NCI-H1105 treated with DMSO at 0.1 percent for 48 hours (cell line): ENCODE results near the gene ETFA.
A peak's percentile ranks its signal among the peaks of the same experiment; 100 is the strongest.

Experiments
- DNase-seq: peaks from one replicate; lab custom pipeline; 2025; lab: John Stamatoyannopoulos, UW

ETFA gene

DNA sequence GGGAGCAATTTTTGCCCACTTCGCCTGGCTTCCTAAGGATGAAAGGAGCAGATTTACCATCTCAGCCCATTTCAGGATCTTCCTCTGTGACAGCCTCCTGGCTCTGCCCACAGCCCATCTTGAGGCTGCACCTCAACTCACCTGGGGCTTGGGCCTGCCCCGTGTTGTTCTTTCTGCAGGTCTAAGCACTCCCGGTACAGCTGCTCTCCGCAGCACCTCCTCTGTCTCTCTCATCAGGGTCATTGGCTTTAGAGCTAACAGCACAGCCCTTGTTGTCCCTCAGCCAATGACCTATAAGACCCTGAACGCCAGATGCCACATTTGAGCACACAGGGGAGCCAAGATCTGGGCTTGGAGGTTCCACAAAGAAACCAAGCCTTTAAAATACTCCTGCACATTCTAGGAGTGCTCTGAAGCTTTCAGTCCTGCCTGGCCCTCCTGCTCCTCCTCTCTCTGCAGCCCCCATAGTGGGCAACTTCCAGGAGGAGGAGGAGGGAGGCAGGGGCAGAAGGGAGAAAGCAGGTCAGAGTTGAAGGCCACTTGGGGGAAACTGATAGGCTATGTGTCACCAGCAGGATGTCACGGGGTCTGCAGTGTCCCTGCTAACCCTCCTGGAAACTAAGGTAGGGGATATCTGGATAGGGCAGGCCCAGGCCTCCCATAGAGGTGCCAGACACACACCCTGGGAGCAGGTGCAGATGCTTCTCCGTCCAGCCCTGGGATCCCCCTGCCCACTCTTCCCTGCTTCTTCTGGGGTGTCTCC lies 115.6 kb downstream of the ETFA start:
- no peak for DNase-seq

DNA sequence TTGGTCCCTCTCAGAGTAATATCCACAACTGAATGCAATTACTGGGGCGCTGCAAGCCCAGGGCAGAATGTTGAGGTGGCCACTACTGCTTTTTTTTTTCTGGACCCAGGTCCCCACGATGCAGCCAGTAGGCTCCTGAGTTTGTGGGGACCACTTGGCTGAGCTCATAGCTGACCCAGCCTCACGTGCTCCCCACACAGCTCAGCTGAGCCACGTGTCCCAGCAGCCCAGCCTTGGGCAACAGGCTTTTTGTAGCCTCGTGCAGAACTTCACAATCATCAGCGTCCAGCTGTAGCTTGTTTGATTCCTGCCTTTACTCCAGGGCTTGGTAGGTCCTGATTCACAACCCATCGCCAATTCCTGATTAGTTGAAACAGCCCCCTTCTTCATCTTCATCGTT lies 117.3 kb downstream of the ETFA start:
- no peak for DNase-seq

DNA sequence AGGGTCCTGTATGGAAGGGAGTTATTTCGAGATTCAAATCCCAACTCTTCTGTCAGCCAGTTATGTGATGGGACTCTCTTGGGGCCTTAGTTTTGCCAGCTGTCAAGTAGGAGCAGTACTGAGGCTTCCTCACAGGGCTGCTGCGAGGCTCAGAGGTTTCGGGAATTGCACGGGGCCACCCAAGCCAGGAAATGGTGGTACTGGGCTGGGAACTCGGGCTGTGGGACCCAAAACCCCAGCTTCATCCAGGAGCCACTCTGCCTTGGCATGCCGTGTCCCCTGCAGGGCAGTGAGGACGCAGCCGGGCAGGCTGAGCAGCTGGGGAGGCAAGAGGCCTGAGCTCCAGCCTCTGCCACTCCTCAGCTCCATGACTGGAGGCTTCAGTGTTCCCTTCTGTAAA lies 118.6 kb downstream of the ETFA start:
- no peak for DNase-seq

DNA sequence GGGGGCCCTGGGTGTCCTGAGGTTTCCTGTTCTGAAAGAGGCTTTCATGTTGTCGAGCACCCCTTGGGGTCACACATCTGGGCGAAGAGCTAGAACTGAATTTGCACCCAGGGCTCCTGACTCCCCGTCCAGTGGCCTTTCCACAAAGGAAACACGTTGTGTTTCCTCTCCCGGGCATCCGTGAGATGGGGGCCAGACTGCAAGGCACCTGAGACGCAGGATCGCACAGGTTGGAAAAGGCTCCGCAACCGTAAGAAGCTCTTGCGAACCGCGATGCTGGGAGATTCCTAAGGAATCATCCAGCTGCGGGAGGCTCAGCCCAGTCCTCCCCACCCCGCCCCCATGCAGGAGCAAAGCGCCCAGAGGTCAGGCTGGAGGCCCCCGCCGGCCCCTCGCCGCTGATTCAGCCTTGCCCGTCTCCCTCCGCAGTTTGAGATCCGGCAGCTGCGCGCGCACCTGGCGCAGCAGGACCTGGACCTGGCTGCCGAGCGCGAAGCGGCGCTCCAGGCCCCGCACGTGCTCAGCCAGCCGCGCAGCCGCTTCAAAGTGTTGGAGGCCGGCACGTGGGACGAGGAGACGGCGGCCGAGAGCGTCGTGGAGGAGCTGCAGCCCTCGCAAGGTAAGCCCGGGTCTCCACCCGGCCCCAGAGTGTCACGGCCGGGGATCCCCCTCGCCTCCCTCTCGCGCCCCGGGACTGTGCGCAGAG lies 119.6 kb downstream of the ETFA start:
- no peak for DNase-seq

DNA sequence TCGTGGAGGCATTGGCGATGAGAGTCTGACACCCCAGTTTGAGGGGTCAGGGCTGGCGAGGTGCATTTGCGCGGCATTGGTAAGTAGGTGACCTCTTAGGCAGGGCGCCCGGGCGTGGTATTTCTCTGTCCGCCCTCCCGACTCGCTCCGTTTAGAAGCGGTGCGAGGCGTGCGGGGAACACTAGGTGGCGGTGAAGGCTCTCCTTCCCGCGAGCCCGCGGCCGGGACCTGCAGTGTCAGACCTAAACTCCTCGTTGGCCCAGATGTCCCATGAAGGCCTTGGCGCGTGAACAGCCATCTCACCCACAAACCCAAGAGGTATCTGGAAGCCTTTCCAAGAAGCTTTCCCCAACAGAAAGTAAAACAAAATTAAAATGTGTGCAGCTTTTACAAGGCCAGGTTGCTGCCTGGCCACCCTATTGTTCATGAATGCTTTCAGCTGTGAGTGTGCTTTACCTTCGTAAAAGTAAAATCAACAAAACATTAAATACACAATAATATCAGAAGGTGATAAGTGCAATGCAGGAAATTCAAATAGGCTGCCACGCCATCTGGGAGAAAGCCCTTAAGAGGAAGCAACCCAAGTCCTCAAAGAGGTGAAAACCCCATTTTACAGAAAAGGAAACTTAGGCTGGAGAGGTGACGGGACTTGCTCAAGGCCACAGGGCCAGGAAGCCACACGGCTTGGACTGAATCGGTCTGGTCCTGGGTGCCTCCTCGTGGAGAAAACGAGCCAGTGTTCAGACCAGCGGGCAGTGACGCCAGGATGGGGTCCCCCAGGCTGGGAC lies 120.3 kb downstream of the ETFA start:
- DNase-seq, result peak; percentile 40

DNA sequence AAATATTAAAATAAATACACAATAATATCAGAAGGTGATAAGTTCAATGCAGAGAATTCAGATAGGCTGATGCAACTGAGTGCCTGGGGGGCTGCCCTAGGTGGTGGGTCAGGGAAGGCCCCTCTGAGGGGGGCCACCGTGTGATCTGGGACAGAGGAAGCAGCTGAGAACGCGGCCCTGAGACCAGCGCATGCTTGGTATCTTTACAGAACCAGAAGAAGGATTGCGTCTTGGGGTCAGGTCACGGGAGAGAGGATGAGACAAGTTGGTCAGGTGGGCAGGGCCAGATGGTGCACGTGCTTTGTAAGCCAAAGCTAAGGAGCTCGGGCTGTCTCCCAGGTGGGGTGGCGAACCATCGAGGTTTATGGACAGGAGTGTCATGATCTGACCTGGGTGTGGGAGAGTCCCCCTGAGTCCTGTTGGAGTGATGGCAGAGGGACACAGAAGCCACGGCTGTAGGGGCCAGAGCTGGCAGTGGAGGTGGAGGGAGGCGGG lies 121.2 kb downstream of the ETFA start:
- no peak for DNase-seq

DNA sequence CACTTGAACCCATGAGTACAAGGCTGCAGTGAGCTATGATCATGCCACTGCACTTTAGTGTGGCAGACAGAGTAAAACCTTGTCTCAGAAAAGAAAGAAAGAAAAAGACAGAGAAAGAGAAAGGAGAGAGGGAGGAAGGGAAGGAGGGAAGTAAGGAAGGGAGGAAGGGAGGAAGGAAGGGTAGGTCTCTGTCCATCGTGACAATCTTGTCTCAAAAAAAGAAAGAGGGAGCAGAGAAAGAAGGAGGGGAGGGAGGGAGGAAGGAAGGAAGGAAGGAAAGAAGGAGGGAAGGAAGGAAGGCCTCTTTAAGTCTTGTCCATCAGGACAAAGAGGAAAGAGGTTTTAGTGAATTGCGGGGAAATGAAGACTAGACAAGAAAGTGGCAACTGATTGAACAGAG lies 122.2 kb downstream of the ETFA start:
- DNase-seq, result no peak

DNA sequence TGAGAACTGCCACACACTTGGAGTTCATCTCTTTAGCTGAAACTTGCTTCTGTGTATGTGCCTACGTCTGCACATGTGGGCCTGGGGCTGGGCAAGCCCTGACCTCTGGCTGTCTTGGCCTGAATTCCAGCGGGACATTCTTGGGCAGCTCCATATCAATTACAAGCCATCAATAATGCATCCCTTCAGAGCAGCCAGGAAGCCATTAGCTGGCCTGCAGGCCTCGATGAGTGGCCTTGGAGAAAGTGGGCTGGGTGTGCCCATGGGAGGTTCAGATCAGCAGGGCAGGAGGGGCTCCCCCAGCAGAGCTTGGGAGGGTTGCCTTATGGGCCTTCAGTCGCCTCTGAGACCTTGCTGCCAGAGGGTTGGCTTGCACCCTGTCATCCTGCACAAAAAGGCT lies 124.1 kb downstream of the ETFA start:
- no peak for DNase-seq

DNA sequence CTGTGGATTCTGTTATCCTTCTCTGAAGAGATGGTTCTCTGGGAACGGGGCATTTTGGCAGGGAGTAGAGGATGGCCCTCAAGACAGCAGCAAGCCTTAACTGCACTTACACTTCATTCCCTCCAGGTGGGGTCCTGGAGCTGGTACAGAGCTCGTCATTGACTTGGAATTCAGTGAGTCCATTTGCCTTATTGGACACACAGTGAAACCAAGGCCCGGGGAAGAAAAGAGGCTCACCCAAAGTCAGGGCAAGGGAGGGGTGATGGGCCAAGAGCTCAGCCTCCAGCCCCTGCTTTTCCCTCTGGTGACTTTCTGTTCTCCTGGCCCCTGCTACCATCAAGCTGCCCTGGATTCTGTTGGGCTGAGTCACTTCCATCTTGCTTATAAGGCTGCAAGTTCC lies 125.6 kb downstream of the ETFA start:
- DNase-seq, result peak; percentile 20

DNA sequence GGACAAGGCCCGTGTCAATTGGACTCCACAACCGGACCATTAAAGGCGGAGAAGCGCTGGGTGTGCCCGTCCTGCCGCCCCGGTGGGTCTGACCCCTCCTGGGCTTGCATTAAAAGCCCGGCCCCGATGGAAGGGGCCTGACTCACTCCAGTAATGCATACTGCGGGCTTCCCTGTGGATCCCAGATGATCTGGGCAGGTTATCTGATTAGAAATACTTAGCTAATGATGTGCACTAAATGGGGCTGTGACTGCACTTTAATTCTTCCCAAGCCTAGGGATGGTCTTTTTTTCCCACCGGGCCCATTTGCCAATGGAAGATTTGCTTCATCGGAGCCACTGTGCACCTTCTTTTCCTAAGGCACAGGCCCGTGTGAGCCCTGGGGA lies 126.6 kb downstream of the ETFA start:
- no peak for DNase-seq

DNA sequence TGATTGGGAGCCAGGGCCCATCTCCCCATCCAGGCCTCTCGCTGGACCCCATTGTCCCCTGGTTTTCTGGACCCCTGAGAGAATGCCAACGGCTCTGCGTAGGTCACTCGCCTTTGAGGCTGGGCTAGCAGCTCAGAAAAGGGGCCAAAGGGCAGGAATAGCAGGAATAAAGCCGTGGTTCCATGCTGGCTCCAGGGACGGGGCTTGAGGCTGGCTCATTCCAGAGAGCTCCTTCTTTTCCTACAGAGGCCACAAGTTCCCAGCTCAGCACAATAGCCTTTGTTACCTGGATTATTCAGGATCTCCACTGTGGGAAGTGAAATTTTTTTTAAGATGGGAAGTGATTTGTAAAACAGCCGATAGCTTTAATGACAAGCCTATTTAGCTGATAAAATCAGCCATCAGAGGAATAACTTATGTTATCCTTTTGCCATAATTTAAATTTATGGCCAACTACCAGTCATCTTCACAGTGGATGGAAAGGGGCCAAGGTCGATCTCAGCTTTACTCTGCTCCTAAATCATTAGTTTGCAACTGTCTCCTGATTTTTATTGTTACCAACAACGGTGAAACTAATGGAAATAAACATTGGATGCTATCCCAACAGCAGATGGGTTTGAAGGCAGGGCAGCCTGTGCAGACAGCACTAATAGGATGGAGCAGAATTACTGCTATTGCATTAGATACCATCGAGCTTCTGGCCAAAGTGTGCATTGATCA lies 127.2 kb downstream of the ETFA start:
- DNase-seq, result peak; percentile 0

DNA sequence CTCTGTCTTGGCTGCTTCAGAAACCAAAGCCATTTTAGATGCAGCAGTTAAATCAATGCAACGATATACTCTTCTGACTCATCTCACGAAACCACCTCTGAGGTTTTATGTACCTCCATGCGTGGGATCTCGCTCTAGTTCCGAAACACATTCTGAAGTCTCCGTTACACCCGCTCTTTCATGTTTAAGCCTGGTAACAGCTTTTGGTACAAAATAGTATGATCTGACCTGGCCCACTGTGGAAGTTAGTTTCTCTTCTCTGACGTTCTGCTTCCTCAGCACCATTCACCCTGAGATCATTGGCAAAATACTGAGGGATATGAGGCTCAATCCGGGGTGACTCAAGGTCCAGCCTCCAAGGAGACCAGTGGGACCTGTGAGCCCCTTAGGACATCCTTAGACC lies 129.6 kb downstream of the ETFA start:
- DNase-seq, result no peak

DNA sequence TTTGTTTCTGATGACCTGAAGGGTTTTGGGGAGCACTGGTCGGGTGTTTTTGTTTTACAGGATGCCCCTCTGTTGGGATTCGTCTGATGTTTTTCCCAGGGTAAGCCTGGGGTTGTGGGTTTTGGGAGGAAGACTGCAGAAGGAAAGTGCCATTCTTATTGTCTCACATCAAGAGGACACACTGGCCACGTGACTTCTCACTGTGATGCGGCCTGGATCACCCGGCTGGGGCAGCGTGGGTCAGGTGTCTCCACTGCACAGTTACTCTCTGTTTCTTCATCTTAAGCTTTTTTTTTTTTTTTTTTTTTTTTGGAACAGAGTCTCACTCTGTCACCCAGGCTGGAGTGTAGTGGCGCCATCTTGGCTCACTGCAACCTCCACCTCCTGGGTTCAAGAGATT lies 130.9 kb downstream of the ETFA start:
- DNase-seq, result no peak

DNA sequence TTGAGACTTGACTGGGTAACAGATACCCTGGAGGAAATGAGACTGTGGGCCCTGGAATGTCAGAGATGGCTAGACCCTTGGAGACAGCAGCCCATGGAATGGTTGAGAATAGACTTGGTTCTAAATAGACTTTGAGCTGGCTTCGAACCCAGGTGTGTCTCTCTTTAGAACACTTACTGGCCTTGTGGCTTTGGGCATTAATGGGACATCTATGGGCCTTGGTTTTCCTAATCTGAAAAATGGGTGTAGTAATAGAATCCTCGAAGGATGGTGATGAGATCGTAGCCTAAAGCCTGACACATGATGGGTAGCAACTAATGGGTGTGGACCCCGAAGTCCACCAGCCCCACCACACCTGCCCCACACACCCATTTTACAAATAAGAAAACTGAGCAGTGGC lies 132.2 kb downstream of the ETFA start:
- DNase-seq, result no peak

DNA sequence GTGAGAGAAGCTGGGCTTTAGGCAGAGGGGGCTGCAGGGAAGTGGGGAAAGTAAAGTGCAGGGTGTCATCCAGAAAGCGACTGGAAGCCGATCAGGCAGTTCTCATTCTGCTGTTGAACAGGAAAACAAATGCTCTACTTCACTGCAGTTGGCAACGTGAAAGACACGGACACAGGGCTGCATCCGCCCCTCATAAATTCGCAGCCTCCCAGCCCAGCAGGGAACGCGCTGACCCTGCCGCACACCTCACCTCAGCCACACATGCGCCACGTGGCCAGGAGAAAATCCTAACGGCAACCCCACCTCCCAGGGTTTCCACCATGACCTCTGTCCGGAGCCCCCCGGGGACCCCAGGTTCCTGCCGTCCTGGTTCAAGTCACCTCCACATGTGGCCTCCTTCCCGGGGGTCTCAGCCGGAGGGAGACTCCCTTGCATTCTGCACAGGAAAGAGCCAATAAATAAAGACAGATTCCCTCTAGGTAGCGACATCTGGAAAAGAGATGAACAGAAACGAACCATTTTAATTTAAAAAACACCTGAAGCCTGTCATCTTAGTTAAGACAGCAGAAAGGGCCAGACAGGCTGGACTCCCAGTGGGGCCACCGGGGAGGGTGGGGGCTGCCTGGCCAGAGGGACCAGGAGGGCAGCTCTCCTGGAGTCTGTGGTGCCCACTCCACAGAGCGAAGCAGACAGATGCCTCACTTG lies 132.8 kb downstream of the ETFA start:
- DNase-seq, result no peak

DNA sequence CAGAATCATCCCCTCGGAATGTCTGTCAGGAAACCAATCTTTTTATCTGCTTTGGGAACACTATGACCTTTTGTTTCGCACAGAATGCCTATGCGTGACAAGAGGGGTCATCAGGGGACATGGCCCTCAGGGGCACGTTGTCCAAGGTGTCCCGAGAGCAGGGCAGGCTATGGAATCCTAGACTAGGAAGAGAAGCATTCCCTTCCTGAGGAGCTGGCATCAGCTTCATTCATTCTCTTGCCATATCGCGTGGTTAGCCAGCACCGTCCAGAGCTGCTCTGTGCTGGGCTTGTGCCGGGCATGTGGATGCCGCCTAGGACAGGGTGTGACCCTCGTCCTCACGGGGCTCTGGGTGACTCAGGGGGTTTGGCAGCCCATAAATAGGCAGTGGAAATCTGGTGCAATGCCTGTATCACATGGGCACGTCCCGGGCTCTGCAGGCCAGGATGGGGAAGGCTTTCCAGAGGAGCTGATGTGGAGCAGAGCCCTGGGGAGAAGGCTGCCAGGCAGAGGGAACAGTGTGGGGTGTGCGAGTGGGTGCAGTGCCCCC lies 133.7 kb downstream of the ETFA start:
- DNase-seq, result no peak

DNA sequence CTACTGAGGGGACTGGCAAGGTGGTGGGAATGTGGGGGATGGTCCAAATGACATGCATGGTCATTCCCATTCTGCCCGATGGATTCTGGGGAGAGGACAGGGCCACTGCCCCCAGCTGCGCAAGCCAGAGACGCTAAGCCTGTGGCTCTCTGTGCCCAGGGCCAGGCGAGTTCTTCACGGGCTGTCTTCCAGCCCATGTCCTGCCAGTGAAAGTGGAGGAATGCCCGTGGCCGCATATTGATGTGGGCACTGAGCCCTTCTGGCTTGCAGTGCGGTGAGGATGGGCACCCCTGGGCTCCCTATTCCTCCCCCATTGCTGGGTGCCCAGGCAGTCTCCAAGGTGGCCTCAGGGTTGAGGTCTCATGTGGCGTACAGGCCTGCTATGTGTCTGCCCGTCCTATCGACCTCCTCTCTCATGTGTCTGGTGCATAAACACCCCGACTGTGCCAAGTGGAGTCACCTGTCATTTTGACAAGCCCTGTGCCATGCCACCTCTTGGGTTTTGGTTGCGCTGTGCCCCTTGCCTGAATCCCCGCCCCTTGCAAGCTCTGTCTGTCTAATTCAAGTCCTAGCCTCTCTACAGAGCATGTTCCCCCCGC lies 134.7 kb downstream of the ETFA start:
- no peak for DNase-seq

DNA sequence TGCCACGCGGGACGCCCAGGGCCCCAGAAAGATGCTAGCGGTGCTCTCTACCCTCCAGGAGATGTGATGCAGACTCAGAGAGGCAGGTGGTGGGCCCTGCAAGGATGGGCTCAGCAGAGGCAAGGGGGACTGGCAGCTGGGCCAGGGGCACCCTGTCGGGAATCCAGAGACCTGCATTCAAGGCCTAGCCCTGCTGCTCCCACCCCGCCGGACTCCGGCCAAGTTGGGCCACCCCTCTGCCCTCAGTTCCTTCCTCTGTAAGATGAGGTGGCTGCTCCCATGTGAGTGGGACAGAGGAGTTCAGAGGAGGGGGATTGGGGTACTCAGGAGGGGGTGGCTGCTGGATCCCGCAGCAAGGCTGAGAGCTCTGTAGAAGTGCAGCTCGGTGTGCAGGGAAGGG lies 135.2 kb downstream of the ETFA start:
- DNase-seq, result no peak

DNA sequence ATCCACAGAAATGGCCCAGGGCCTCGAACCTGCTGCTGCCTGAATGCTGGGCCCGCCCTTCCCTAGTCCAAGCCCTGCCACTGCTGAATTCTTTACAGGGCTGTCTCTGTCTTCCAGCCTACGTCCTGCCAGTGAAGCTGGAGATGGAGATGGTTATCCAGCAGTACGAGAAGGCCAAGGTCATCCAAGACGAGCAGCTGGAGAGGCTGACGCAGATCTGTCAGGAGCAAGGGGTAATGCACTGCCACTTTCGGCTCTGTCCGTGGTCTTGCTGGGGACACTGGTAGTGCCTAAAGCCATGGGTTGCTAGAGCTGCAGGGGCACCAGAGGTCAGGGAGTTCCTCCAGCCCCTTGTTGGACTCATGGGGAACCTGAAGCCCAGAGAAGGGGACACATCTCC lies 135.8 kb downstream of the ETFA start:
- DNase-seq, result no peak

DNA sequence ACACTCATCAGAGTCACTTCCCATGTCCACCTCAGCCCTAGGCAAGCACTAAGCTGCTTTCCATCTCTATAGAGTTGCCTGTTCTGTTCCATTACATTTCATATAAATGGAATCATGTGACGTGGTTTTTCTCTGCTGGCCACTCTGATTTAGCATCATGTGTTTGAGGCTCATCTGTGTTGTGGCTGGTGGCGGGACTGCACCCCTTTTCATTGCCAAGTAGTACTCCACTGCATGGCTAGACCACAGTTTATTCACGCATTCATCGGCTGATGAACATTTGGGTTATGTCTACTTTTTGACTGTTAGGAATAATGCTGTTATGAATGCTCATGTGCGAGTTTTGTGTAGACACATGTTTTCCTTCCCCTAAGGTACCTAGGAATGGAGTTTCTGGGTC lies 136.6 kb downstream of the ETFA start:
- no peak for DNase-seq

DNA sequence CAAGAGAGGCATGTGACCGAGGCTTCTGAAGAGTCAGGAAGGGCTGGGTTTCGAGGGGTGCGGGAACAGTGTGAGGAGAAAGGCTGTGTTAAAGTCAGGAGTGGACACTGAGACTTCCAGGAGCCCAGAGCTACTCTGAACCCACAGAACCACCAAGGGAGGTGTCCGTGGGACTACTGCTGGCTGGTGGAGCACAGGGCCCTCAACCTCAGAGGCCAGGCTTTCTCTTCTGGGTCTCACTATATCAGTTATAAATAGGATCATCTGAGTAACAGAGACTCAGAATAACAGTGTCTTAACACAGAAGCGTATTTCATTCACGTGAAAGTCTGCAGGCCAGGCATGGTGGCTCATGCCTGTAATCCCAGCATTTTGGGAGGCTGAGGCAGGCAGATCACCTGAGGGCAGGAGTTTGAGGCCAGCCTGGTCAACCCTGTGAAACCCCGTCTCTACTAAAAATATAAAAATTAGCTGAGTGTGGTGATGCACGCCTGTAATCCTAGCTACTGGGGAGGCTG lies 137.9 kb downstream of the ETFA start:
- no peak for DNase-seq
